ENCODE data around the gene STRN3.
"Not testable (repeated sequence)": the region's sequence is repeated elsewhere in the genome, so short reads cannot be mapped to it uniquely, and the experiment has no call there.

STRN3 gene

GRCh38 chr14:30960216-30960615 is 66.0 kb downstream of the STRN3 start:
- no peaks in the 10 kb centered on the region for H3K9me3 ChIP-seq (ENCODE audit: control insufficient read depth, insufficient read depth, low read length)
- peaks cover 3% of the 10 kb centered on the region; the same call in 1 of the 2 replicates for H3K36me3 ChIP-seq (ENCODE audit: insufficient read depth, low read length)
- no peaks in the 10 kb centered on the region for H3K4me1 ChIP-seq (ENCODE audit: insufficient read depth, low read length)
- no peak overlapping the region for H3K9ac ChIP-seq (ENCODE audit: low read depth, low read length)

GRCh38 chr14:30958555-30959407 is 67.4 kb downstream of the STRN3 start:
- H3K36me3 ChIP-seq (ENCODE audit: insufficient read depth, low read length) = no peaks in the 10 kb centered on the region
- no peaks in the 10 kb centered on the region for H3K4me1 ChIP-seq (ENCODE audit: insufficient read depth, low read length)
- H3K9ac ChIP-seq (ENCODE audit: low read depth, low read length) = no peak overlapping the region
- no peaks in the 10 kb centered on the region for H3K9me3 ChIP-seq (ENCODE audit: control insufficient read depth, insufficient read depth, low read length)

- no peak overlapping the region for H3K9ac ChIP-seq (ENCODE audit: low read depth, low read length)
- no peaks in the 10 kb centered on the region for H3K4me1 ChIP-seq (ENCODE audit: insufficient read depth, low read length)
- H3K36me3 ChIP-seq (ENCODE audit: insufficient read depth, low read length) = no peaks in the 10 kb centered on the region
- H3K9me3 ChIP-seq (ENCODE audit: control insufficient read depth, insufficient read depth, low read length) = no peaks in the 10 kb centered on the region
Observed at GRCh38 chr14:30957813-30958370, 68.3 kb downstream of the STRN3 start.

GRCh38 chr14:30949651-30950050 is 76.5 kb downstream of the STRN3 start:
- no peaks in the 10 kb centered on the region for H3K9me3 ChIP-seq (ENCODE audit: control insufficient read depth, insufficient read depth, low read length)
- H3K4me1 ChIP-seq (ENCODE audit: insufficient read depth, low read length) = no peaks in the 10 kb centered on the region
- H3K36me3 ChIP-seq (ENCODE audit: insufficient read depth, low read length) = 0 out of 2 replicates have a peak, but pooled peaks cover 5% of the 10 kb centered on the region
- H3K9ac ChIP-seq (ENCODE audit: low read depth, low read length) = no peak overlapping the region

GRCh38 chr14:30943694-30944093 is 82.5 kb downstream of the STRN3 start:
- Histone ChIP-seq H3K9ac (ENCODE audit: low read depth, low read length) (no peak overlapping the region), H3K4me1 (ENCODE audit: insufficient read depth, low read length) (no peaks in the 10 kb centered on the region), H3K36me3 (ENCODE audit: insufficient read depth, low read length) (0 out of 2 replicates have a peak, but pooled peaks cover 2% of the 10 kb centered on the region), H3K9me3 (ENCODE audit: control insufficient read depth, insufficient read depth, low read length) (no peaks in the 10 kb centered on the region)

- H3K36me3 ChIP-seq (ENCODE audit: insufficient read depth, low read length) = no peaks in the 10 kb centered on the region
- H3K9ac ChIP-seq (ENCODE audit: low read depth, low read length) = no peak overlapping the region
- H3K4me1 ChIP-seq (ENCODE audit: insufficient read depth, low read length) = no peaks in the 10 kb centered on the region
- no peaks in the 10 kb centered on the region for H3K9me3 ChIP-seq (ENCODE audit: control insufficient read depth, insufficient read depth, low read length)
Observed at GRCh38 chr14:30940886-30941285, 85.3 kb downstream of the STRN3 start.

- no peaks in the 10 kb centered on the region for H3K36me3 ChIP-seq (ENCODE audit: insufficient read depth, low read length)
- no peaks in the 10 kb centered on the region for H3K4me1 ChIP-seq (ENCODE audit: insufficient read depth, low read length)
- H3K9me3 ChIP-seq (ENCODE audit: control insufficient read depth, insufficient read depth, low read length) = no peaks in the 10 kb centered on the region
- H3K9ac ChIP-seq (ENCODE audit: low read depth, low read length) = no peak overlapping the region
Observed at GRCh38 chr14:30938617-30939016, 87.6 kb downstream of the STRN3 start.

GRCh38 chr14:30935445-30935844 is 90.7 kb downstream of the STRN3 start:
- H3K9me3 ChIP-seq (ENCODE audit: control insufficient read depth, insufficient read depth, low read length) = no peaks in the 10 kb centered on the region
- H3K36me3 ChIP-seq (ENCODE audit: insufficient read depth, low read length) = no peaks in the 10 kb centered on the region
- no peak overlapping the region for H3K9ac ChIP-seq (ENCODE audit: low read depth, low read length)
- H3K4me1 ChIP-seq (ENCODE audit: insufficient read depth, low read length) = no peaks in the 10 kb centered on the region

- not testable (repeated sequence) for H3K36me3 ChIP-seq (ENCODE audit: insufficient read depth, low read length)
Observed at GRCh38 chr14:30933937-30934336, 92.2 kb downstream of the STRN3 start.

GRCh38 chr14:30928462-30928861 is 97.7 kb downstream of the STRN3 start:
- Histone ChIP-seq H3K4me1 (ENCODE audit: insufficient read depth, low read length) (no peaks in the 10 kb centered on the region; the same call in 1 of the 2 replicates), H3K36me3 (ENCODE audit: insufficient read depth, low read length) (no peaks in the 10 kb centered on the region), H3K9ac (ENCODE audit: low read depth, low read length) (no peak overlapping the region), H3K9me3 (ENCODE audit: control insufficient read depth, insufficient read depth, low read length) (no peaks in the 10 kb centered on the region)

More at GRCh38 chr14:30933937-30934336, 92.2 kb downstream of the STRN3 start:
- not testable (repeated sequence) for H3K9me3 ChIP-seq (ENCODE audit: control insufficient read depth, insufficient read depth, low read length); H3K9ac ChIP-seq (ENCODE audit: low read depth, low read length); H3K4me1 ChIP-seq (ENCODE audit: insufficient read depth, low read length)

- no peak overlapping the region for H3K9ac ChIP-seq (ENCODE audit: low read depth, low read length)
- H3K36me3 ChIP-seq (ENCODE audit: insufficient read depth, low read length) = no peaks in the 10 kb centered on the region
- no peaks in the 10 kb centered on the region; the same call in 1 of the 2 replicates for H3K4me1 ChIP-seq (ENCODE audit: insufficient read depth, low read length)
- H3K9me3 ChIP-seq (ENCODE audit: control insufficient read depth, insufficient read depth, low read length) = no peaks in the 10 kb centered on the region
Observed at GRCh38 chr14:30925254-30925653, 100.9 kb downstream of the STRN3 start.

- no peaks in the 10 kb centered on the region; the same call in 1 of the 2 replicates for H3K4me1 ChIP-seq (ENCODE audit: insufficient read depth, low read length)
- H3K36me3 ChIP-seq (ENCODE audit: insufficient read depth, low read length) = no peaks in the 10 kb centered on the region
- no peaks in the 10 kb centered on the region for H3K9me3 ChIP-seq (ENCODE audit: control insufficient read depth, insufficient read depth, low read length)
- no peak overlapping the region for H3K9ac ChIP-seq (ENCODE audit: low read depth, low read length)
Observed at GRCh38 chr14:30921788-30922187, 104.4 kb downstream of the STRN3 start.

GRCh38 chr14:30921305-30921704 is 104.9 kb downstream of the STRN3 start:
- no peak overlapping the region for H3K9ac ChIP-seq (ENCODE audit: low read depth, low read length)
- no peaks in the 10 kb centered on the region for H3K9me3 ChIP-seq (ENCODE audit: control insufficient read depth, insufficient read depth, low read length)
- no peaks in the 10 kb centered on the region; the same call in 1 of the 2 replicates for H3K4me1 ChIP-seq (ENCODE audit: insufficient read depth, low read length)
- H3K36me3 ChIP-seq (ENCODE audit: insufficient read depth, low read length) = no peaks in the 10 kb centered on the region

- Histone ChIP-seq H3K4me1 (ENCODE audit: insufficient read depth, low read length) (no peaks in the 10 kb centered on the region), H3K36me3 (ENCODE audit: insufficient read depth, low read length) (no peaks in the 10 kb centered on the region), H3K9me3 (ENCODE audit: control insufficient read depth, insufficient read depth, low read length) (no peaks in the 10 kb centered on the region), H3K9ac (ENCODE audit: low read depth, low read length) (no peak overlapping the region)
Observed at GRCh38 chr14:30915596-30915995, 110.6 kb downstream of the STRN3 start.

GRCh38 chr14:30914812-30915211 is 111.4 kb downstream of the STRN3 start:
- no peaks in the 10 kb centered on the region for H3K36me3 ChIP-seq (ENCODE audit: insufficient read depth, low read length)
- H3K9me3 ChIP-seq (ENCODE audit: control insufficient read depth, insufficient read depth, low read length) = no peaks in the 10 kb centered on the region
- no peaks in the 10 kb centered on the region for H3K4me1 ChIP-seq (ENCODE audit: insufficient read depth, low read length)
- H3K9ac ChIP-seq (ENCODE audit: low read depth, low read length) = no peak overlapping the region

All from ES-I3 (cell line).